ENCODE results near the gene CYP27B1. TPM values are rescaled to one million over a fixed set of nuclear protein-coding genes. Genes with fewer than 3 reads are reported as not detected.

Gene CYP27B1
- total RNA-seq, 1 donor from 2014 or later = 4.2 TPM

GRCh38 chr12:57735198-57735855 lies 31.6 kb downstream of the CYP27B1 start:
- Mint-ChIP-seq H3K4me1 (peaks cover 21% of the 10 kb centered on the region), H3K27ac (ENCODE audit: unreplicated experiment) (peak overlapping the region; percentile 62), H3K27me3 (ENCODE audit: low read depth) (peaks cover 91% of the 10 kb centered on the region), H3K9me3 (no peaks in the 10 kb centered on the region), H3K4me3 (peak overlapping the region; percentile 47), H3K36me3 (ENCODE audit: low read depth) (no peaks in the 10 kb centered on the region)
- no peak for DNase-seq (ENCODE audit: low read depth, low spot score)
- TF ChIP-seq CTCF (conservative IDR thresholded peaks at IDR 0.05) = no peak

- DNase-seq (ENCODE audit: low read depth, low spot score) = no peak
- H3K9me3 Mint-ChIP-seq = no peaks in the 10 kb centered on the region
- peaks cover 91% of the 10 kb centered on the region for H3K27me3 Mint-ChIP-seq (ENCODE audit: low read depth)
- H3K4me3 Mint-ChIP-seq = peak overlapping the region; percentile 47
- H3K27ac Mint-ChIP-seq (ENCODE audit: unreplicated experiment) = no peak overlapping the region
- no peak for TF ChIP-seq CTCF (conservative IDR thresholded peaks at IDR 0.05)
- peaks cover 21% of the 10 kb centered on the region for H3K4me1 Mint-ChIP-seq
- H3K36me3 Mint-ChIP-seq (ENCODE audit: low read depth) = no peaks in the 10 kb centered on the region
Measured at GRCh38 chr12:57734591-57734990, 32.3 kb downstream of the CYP27B1 start.

GRCh38 chr12:57733928-57734327 lies 33.0 kb downstream of the CYP27B1 start:
- no peak for TF ChIP-seq CTCF (conservative IDR thresholded peaks at IDR 0.05)
- H3K4me1 Mint-ChIP-seq = peaks cover 15% of the 10 kb centered on the region

GRCh38 chr12:57732726-57733593 lies 33.9 kb downstream of the CYP27B1 start:
- Mint-ChIP-seq H3K9me3 (no peaks in the 10 kb centered on the region), H3K27ac (ENCODE audit: unreplicated experiment) (no peak overlapping the region), H3K27me3 (ENCODE audit: low read depth) (peaks cover 95% of the 10 kb centered on the region), H3K4me3 (no peak overlapping the region), H3K36me3 (ENCODE audit: low read depth) (peaks cover 2% of the 10 kb centered on the region), H3K4me1 (peaks cover 13% of the 10 kb centered on the region)
- DNase-seq (ENCODE audit: low read depth, low spot score) = no peak
- TF ChIP-seq CTCF (conservative IDR thresholded peaks at IDR 0.05) = no peak

More at GRCh38 chr12:57733928-57734327, 33.0 kb downstream of the CYP27B1 start:
- Mint-ChIP-seq H3K27me3 (ENCODE audit: low read depth) (peaks cover 91% of the 10 kb centered on the region), H3K27ac (ENCODE audit: unreplicated experiment) (no peak overlapping the region), H3K36me3 (ENCODE audit: low read depth) (peaks cover 2% of the 10 kb centered on the region), H3K4me3 (no peak overlapping the region), H3K9me3 (no peaks in the 10 kb centered on the region)
- DNase-seq (ENCODE audit: low read depth, low spot score) = no peak

- H3K27me3 Mint-ChIP-seq (ENCODE audit: low read depth) = peaks cover 100% of the 10 kb centered on the region
- no peak overlapping the region for H3K27ac Mint-ChIP-seq (ENCODE audit: unreplicated experiment)
- no peak overlapping the region for H3K4me3 Mint-ChIP-seq
- no peaks in the 10 kb centered on the region for H3K9me3 Mint-ChIP-seq
- DNase-seq (ENCODE audit: low read depth, low spot score) = no peak
- TF ChIP-seq CTCF (conservative IDR thresholded peaks at IDR 0.05) = no peak
- H3K36me3 Mint-ChIP-seq (ENCODE audit: low read depth) = peaks cover 2% of the 10 kb centered on the region
- peaks cover 17% of the 10 kb centered on the region for H3K4me1 Mint-ChIP-seq
Measured at GRCh38 chr12:57732270-57732669, 34.6 kb downstream of the CYP27B1 start.

All from neural crest cell (in vitro differentiated cells).